ENCODE data around the gene ISCA1.
A peak's percentile ranks its signal among the peaks of the same experiment; 100 is the strongest.

ISCA1 gene

DNA sequence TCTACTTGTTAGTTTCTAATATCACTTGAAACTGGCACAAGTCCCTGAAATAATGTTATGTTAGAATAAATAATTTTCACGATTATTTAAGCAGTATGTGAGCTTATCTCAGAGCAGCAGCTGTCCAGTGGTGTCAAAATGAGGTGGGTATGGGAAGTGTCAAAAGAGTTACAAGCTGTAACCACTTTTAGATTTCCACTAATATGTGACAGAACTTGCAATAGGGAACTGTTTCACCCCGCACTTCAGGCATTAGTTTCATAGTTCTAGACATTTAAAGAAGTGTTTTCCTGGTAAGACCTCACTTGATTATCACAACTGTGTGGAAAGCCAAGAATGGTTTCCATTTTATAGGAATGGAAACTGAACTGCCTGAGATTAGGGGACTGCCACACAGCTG is 2.9 kb upstream of the ISCA1 start:
- no peak for DNase-seq (ENCODE audit: low spot score)

GRCh38 chr9:86282979-86283535 is 719 bp upstream of the ISCA1 start:
- DNase-seq (ENCODE audit: low spot score) = no peak

- DNase-seq (ENCODE audit: low spot score) = peak; percentile 87
Observed at GRCh38 chr9:86281593-86282076, 703 bp downstream of the ISCA1 start.

DNA sequence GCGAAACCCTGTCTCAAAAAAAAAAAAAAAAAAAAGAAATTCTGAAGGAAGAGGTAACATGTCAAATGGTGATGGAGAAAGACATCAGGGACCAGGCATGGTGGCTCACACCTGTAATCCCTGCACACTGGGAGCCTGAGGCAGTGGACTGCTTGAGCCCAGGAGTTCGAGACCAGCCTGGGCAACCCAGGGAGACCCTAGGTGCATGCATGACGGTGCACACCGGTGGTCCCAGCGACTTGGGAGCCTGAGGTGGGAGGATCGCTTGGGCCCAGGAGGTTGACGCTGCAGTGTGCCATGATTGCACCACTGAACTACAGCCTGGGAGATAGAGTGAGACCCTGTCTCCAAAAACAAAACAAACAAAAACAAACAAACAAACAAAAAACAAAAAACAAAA is 1.8 kb downstream of the ISCA1 start:
- no peak for DNase-seq (ENCODE audit: low spot score)

DNA sequence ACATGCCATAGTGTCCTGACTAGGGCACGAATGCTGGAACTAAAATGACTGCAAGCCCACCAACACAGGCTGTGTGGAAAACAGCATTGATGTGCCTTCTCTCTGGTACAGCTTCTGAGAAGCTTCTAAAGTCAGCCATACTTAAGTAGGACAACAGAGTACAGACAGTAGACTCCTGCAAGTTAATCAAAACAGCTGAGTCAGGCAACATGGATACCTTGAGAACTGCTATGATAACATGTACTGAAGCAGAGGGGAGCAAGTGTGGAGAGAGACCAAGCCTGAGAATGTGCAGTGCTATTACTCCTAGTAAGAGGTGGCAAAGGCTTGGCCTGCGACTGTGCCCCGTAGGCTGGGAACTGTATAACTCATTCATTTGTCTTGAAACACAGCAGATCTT is 2.5 kb downstream of the ISCA1 start:
- no peak for DNase-seq (ENCODE audit: low spot score)

- no peak for DNase-seq (ENCODE audit: low spot score)
Observed at GRCh38 chr9:86277072-86277471, 5.3 kb downstream of the ISCA1 start.

- DNase-seq (ENCODE audit: low spot score) = no peak
Observed at GRCh38 chr9:86275962-86276361, 6.4 kb downstream of the ISCA1 start.

DNA sequence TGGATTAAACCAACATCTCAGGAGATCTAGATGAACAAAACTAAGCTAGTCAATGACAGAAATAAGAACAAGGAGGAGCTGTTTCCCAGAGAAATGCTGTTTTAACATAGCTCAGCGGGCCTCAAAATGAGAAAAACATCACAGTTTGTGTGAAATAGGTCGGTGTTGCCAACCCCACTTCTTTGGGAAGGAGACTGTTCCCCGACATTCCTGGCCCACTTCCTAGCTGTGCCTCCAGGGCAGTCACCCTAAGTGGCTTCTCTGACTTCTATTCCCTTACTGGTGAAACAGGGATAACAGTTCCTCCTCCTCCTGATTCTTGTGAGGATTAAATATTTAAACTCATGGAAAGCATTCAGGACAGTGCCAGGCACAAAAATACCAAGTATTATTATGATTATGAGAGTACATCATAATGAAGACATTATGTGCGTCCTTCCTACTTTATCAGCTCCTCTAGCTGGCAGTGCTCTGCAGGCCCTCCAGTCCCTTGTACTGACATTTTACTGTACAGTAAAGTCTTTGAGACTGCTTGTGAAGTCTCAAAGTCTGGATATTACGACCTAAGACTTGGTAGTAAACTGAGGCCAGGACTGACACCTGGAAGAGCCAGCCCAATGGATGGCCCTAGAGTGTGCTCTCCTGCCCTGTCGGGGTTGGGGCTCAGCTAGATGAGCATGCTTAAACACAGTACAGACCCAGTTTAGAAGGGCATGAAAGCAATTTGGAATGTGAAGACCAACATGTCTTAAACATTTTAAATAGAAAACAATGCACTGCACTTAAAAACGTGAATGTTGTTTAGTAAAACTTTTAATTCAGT is 7.3 kb downstream of the ISCA1 start:
- no peak for DNase-seq (ENCODE audit: low spot score)

DNA sequence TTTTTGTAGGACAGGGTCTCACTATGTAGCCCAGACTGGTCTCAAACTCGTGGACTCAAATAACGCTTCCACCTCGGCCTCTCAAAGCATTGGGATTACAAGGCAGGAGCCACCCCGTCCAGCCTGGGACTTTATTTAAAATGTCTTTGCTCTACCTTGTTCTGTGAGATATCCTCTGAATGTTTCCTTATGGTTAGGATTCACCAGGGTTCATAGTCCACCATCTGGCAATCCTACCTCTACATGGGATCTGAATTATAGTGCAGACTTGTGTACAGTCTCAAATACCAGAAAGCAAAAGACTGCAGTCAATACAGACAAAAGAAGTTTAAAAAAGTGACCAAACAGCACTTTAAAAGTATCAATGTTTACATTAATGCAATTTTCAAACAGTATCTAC is 10.1 kb downstream of the ISCA1 start:
- DNase-seq (ENCODE audit: low spot score) = no peak

DNA sequence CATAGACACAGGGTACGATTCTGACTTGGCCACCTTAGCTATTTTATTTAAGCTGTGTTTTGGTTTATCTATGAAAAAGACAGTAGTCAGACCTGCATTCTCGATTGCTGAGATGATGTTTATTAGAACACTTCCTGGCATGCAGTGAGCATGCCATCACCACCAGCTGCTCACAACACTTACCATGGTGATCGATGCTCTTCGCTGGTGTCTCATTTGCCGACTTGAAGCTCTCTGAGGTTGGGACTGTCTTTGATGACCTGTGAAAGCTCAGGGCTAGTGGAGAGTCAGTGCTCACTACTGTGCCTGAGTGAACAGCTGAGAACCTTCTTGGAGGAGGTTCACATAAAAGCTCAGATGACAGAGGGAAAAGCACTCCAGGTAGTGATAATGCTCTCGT is 18.5 kb downstream of the ISCA1 start:
- no peak for DNase-seq (ENCODE audit: low spot score)

GRCh38 chr9:86262492-86262891 is 19.8 kb downstream of the ISCA1 start:
- DNase-seq (ENCODE audit: low spot score) = no peak

GRCh38 chr9:86259557-86259956 is 22.8 kb downstream of the ISCA1 start, which contains the start of gene C9orf153:
Gene C9orf153, minus strand, starts transcription at chr9:86259657. Its CDS starts 30,054 bp downstream, at chr9:86229603.
- DNase-seq (ENCODE audit: low spot score) = no peak

DNA sequence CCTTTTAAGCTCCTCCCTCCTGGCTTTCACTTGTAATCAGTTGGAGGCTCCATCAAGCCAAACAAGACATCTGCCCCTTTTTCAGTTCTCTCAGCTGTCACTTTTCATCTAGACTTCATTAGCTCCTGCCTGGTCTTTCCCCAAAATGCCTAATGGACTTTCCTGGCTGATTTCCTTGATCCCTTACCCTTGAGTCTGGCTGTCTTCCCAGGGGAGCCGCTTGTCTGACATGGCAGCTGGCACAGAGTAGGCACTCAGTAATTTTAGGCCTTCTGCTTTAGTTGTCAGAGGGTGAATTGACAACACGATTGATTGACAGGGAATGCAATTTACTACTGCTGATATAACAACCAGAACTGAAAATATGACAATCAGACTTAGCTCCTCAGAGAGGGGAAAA is 24.9 kb downstream of the ISCA1 start:
- no peak for DNase-seq (ENCODE audit: low spot score)

DNA sequence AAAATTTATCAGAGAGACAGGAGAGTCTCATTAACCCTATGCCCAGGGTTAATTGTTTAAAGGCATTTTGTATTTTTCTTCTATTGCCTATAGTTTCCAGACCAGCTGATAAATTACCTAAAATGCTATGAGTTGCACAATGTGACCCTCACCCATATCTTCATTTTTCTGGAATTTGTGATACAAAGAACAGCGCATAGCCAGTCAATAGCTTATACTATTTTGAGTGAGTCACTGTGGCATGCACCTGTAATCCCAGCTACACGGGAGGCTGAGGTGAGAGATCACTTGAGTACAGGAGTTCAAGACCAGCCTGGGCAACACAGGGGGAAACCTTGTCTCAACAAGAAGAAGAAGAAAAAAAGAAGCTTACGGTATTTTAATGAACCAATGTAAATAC is 25.7 kb downstream of the ISCA1 start:
- DNase-seq (ENCODE audit: low spot score) = no peak

GRCh38 chr9:86253577-86253976 is 28.8 kb downstream of the ISCA1 start:
- DNase-seq (ENCODE audit: low spot score) = no peak

GRCh38 chr9:86252870-86253269 is 29.5 kb downstream of the ISCA1 start:
- no peak for DNase-seq (ENCODE audit: low spot score)

- DNase-seq (ENCODE audit: low spot score) = no peak
Observed at GRCh38 chr9:86250123-86250522, 32.2 kb downstream of the ISCA1 start.

DNA sequence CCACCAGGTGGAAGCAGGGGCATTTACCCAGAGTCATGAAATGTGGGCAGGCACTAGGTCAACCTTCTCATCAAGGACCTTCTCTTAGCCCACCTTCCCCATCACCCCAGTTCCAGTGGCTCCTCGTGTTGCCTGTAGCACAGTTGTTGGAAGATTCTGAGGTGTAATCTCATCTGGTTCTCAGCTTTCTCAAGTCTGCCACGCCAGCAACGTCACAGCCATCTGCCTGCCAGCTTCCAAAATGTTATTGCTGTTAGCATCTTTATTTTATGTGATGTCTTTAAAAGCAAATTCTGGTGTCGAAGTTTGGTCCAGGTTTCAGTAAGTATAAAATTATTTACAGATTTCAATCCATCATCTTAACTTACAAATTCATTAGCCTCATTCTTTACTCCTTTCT is 33.6 kb downstream of the ISCA1 start:
- DNase-seq (ENCODE audit: low spot score) = no peak

DNA sequence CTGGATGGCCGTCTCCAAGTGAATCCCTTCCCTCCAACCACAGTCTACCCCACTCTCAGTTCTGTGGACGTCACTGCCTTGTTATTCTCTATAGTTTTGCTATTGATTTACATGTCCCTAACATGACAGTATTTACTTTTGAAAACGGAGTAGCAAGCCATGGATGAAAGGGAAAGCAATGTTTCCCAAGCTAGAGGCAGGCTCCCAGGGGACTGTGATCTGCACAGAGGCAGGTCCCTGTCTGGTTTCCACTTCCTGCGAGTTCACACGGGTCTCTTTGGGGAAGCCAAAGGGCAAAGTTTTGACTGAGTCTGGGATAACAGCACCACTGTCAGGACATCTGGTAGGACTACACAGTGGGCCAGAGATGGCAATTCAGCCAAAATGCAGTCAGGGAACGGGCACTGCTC is 35.6 kb downstream of the ISCA1 start:
- DNase-seq (ENCODE audit: low spot score) = no peak

DNA sequence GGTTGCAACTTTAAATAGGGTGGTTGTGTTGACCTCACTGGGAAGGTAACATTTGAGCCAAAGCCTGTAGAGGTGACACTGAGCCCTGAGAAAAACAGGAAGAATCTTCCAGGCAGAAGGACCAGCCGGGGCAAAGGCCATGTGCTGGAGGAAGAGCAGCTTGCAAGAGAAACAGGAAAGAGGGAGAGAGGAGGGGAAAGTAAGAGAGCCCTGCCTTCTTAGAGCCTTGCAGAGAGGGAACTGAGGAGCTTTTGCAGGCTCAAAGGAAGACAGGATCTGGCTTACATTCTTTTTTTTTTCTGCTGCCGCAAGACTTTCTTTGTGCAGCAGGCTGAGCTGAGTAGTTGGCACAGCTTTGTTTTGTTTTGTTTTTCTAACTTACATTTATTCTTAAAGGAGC is 40.3 kb downstream of the ISCA1 start:
- no peak for DNase-seq (ENCODE audit: low spot score)

- DNase-seq (ENCODE audit: low spot score) = no peak
Observed at GRCh38 chr9:86241216-86241615, 41.1 kb downstream of the ISCA1 start.

- DNase-seq (ENCODE audit: low spot score) = no peak
Observed at GRCh38 chr9:86238861-86239770, 43.2 kb downstream of the ISCA1 start.

DNA sequence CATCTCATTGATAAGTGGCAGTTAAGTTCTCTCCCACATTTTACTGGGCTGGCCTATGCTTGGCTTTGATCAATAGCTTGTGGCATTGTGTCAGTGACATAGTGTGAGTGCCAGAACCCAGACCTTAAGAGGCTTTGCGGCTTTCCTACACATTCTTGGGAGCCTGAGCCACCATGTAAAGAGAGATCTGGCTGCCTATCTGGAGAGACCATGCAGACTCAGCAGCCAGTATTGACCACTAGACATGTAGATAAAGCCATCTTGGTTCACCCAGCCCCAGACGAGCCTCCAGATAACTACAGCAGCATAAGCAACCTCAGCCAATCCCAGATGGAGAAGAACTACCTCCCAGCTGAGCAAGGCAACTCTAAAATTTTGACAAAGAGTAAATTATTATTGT is 51.5 kb downstream of the ISCA1 start:
- DNase-seq (ENCODE audit: low spot score) = no peak
